NCI-H1694 treated with DMSO at 0.1 percent for 48 hours (cell line): ENCODE results near the gene BAIAP2L1.
"Not testable (repeated sequence)": the region's sequence is repeated elsewhere in the genome, so short reads cannot be mapped to it uniquely, and the experiment has no call there.

Experiments
- DNase-seq: peaks from one replicate; lab custom pipeline; 2025; lab: John Stamatoyannopoulos, UW

The BAIAP2L1 gene

GRCh38 chr7:98400542-98401340 lies at the start of gene BAIAP2L1:
BAIAP2L1 (minus strand) TSS chr7:98401090; CDS start chr7:98400852, 238 bp downstream.
- DNase-seq = peak; percentile 79

GRCh38 chr7:98448766-98449165 lies 47.9 kb upstream of the BAIAP2L1 start:
- no peak for DNase-seq

GRCh38 chr7:98440992-98441391 lies 40.1 kb upstream of the BAIAP2L1 start:
- DNase-seq = not testable (repeated sequence)

GRCh38 chr7:98439484-98439883 lies 38.6 kb upstream of the BAIAP2L1 start:
- no peak for DNase-seq

- DNase-seq = no peak
Observed at GRCh38 chr7:98434087-98434486, 33.2 kb upstream of the BAIAP2L1 start.

- DNase-seq = no peak
Observed at GRCh38 chr7:98429799-98430198, 28.9 kb upstream of the BAIAP2L1 start.

GRCh38 chr7:98423043-98423442 lies 22.2 kb upstream of the BAIAP2L1 start:
- no peak for DNase-seq

GRCh38 chr7:98420966-98421612 lies 20.2 kb upstream of the BAIAP2L1 start:
- DNase-seq = peak; percentile 36

GRCh38 chr7:98419988-98420387 lies 19.1 kb upstream of the BAIAP2L1 start:
- not testable (repeated sequence) for DNase-seq

GRCh38 chr7:98419316-98419691 lies 18.4 kb upstream of the BAIAP2L1 start:
- not testable (repeated sequence) for DNase-seq

- DNase-seq = no peak
Observed at GRCh38 chr7:98418636-98419315, 17.9 kb upstream of the BAIAP2L1 start.

GRCh38 chr7:98418271-98418635 lies 17.4 kb upstream of the BAIAP2L1 start:
- no peak for DNase-seq

- not testable (repeated sequence) for DNase-seq
Observed at GRCh38 chr7:98417604-98418270, 16.8 kb upstream of the BAIAP2L1 start.

GRCh38 chr7:98414205-98414900 lies 13.5 kb upstream of the BAIAP2L1 start:
- DNase-seq = no peak

- not testable (repeated sequence) for DNase-seq
Observed at GRCh38 chr7:98413655-98414054, 12.8 kb upstream of the BAIAP2L1 start.

GRCh38 chr7:98409843-98410242 lies 9.0 kb upstream of the BAIAP2L1 start:
- no peak for DNase-seq

- not testable (repeated sequence) for DNase-seq
Observed at GRCh38 chr7:98408146-98408545, 7.3 kb upstream of the BAIAP2L1 start.

GRCh38 chr7:98406827-98407226 lies 5.9 kb upstream of the BAIAP2L1 start:
- no peak for DNase-seq

- DNase-seq = no peak
Observed at GRCh38 chr7:98404840-98405239, 4.0 kb upstream of the BAIAP2L1 start.

- DNase-seq = no peak
Observed at GRCh38 chr7:98399890-98400541, 874 bp downstream of the BAIAP2L1 start.

GRCh38 chr7:98399462-98399861 lies 1.4 kb downstream of the BAIAP2L1 start:
- DNase-seq = no peak
